ENCODE measurements around the gene CHRNG.
"Not testable (repeated sequence)": the region's sequence is repeated elsewhere in the genome, so short reads cannot be mapped to it uniquely, and the experiment has no call there.

CHRNG gene

DNA sequence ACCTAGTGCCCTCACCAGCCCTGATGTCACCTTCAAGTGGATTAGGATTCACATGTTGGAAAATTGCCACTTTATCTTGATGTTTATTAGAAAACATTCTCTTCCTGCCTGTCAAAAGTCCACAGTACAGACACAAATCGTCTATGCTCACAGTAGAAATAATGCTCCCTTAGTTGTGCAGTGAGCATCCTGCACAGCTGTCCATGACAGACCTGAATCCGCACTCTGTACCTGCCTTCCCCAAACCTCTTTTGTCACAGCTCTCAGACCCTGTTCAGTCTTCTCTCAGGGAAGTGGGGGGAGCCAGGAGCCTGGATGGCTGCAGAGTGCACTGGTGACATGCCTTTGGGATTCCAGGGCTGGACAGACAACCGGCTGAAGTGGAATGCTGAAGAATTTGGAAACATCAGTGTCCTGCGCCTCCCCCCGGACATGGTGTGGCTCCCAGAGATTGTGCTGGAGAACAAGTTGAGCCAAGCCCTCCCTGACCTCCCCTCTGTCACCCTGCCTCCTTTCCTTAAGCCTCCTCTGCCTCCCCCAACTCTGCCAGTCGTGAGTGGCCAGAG, 11.5 kb upstream of the CHRNG start:
- no peak for DNase-seq (ENCODE audit: low read depth in 1 of 2, low spot score in 1 of 2)

DNA sequence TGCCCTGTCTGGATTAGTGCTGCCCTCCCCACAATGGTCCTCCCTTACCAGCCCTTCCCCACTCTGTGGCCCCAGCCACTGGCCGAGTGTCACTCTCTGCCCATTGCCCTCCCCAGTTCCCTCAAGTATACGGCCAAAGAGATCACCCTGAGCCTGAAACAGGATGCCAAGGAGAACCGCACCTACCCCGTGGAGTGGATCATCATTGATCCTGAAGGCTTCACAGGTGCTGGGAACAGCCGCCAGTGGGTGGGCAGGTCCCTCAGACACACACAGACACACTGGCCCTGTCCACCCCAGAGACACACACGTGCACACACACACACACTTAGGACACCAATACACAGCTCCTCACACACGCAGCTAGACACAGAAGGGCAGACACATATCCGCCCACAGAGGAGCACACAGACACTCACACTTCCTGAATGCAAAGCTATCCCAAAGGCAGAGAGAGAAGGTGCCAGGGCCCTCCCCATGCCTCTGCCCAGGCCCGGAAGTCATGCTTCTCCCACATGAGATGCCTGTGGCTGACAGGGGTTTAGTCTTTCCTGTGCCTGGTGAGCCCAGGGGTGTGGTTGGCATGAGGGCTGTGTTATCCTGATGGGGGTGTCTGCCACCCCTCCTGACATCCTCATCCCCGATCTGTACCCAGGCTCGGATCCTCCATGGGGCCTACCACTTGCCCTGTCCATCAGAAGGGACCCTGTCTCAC, 10.6 kb upstream of the CHRNG start:
- no peak for DNase-seq (ENCODE audit: low read depth in 1 of 2, low spot score in 1 of 2)

DNA sequence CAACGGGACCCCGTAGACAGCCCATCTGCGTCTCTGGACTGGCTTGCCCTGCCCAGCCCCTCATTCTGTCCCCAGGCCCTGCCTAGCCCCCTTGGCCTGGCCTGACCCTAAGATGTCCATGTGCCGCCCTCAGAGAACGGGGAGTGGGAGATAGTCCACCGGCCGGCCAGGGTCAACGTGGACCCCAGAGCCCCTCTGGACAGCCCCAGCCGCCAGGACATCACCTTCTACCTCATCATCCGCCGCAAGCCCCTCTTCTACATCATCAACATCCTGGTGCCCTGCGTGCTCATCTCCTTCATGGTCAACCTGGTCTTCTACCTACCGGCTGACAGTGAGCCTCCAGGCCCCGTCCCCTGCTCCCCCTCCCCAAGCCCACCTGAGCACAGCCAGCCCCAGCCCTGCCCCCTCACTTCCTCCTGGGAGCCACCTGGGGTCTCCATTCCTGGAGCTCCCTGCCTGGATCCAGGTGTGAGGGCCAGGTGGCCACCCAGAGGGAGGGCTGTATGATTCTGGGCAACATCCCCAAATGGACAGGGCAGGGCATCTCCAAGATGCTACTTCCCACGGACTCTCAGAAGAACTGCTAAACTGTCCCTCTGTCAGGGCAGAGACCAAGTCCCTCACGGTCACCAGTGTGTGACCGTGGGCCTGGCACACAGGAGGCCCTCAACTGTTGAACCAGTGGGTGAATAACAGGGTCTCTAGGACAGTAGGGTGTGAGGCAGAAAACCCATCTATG, 9.5 kb upstream of the CHRNG start:
- no peak for DNase-seq (ENCODE audit: low read depth in 1 of 2, low spot score in 1 of 2)

DNA sequence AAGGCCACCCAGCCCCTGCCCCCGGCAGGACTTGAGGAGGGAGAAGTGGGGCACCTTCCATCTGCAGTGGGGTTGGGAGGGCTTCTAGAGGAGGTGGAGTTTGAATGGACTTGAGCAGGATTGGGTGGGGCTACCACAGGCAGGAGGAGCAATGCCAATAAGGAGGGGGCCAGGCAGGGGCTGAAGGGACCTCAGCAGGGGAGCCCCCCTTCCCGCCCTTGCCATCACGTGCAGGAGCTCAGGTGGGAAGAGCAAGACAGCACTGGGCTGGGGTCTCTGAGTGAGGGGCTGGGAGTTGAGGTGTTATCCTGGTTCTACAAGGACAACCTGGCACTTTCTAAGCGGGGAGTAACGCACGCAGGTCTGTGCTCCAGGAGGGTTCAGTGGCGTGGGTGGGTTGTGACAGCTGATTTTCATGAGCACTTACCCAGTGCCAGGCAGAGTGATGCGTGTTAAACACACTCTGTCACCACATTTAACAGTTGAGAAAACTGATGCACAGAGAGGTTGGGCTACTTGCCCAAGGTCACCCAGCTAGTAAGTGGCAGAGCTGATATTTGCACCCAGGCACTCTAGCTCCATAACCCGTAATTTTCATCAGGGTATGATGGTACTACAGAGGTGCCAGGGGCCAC, 8.7 kb upstream of the CHRNG start:
- DNase-seq (ENCODE audit: low read depth in 1 of 2, low spot score in 1 of 2): no peak

DNA sequence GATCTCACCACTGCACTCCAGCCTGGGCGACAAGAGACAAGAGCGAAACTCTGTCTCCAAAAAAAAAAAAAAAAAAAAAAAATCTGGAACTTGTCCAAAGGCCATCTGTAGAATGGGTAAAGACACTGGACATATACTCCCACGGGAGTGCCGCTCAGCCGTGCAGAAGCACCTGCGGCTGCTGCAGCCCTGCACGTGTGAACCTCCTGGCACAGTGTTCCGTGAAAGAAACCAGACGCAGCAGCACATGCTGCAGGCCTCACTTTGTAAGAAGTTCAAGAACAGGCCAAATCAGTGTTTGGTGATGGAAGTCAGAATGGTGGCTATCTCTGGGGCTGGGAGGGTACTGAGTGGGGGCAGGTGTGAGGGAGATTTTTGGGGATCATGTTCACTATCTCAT, 7.1 kb upstream of the CHRNG start:
- no peak for DNase-seq (ENCODE audit: low read depth in 1 of 2, low spot score in 1 of 2)

DNA sequence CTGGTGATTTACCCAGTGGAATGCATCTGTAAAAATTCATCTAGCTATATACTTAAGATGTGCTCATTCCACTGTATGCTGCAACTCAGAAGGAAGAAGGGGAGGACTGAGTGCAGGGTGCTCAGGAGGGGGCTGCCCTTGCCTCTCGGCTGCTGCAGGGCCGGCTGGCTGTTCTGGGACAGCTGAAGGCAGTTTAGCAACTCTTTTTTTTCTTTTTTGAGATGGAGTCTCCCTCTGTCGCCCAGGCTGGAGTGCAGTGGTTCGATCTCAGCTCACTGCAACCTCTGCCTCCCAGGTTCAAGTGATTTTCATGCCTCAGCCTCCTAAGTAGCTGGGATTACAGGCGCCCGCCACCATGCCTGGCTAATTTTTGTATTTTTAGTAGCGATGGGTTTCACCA, 6.7 kb upstream of the CHRNG start:
- DNase-seq (ENCODE audit: low read depth in 1 of 2, low spot score in 1 of 2): not testable (repeated sequence)

DNA sequence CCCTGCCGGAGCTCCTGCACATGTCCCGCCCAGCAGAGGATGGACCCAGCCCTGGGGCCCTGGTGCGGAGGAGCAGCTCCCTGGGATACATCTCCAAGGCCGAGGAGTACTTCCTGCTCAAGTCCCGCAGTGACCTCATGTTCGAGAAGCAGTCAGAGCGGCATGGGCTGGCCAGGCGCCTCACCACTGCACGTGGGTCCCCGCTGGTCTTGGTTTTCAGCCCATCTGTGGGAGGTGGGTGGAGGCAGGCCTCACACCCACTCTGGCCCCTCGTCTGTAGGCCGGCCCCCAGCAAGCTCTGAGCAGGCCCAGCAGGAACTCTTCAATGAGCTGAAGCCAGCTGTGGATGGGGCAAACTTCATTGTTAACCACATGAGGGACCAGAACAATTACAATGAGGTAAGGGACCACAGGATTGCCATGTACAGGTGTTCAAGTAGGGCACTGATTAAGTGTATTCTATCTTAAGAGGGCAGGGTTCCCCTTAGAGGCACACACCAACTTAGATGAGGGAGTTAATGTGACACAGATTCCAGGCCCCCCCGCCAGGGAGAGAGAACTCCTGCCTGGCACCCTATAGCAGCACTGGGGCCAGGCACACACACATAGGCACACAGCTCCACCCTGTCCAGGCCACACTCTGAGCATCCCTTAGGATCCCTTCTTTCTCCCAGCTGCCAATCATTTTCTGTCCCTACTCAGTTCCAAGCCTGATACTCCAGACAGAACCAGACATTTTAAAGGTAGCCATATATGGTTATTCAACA, 5.4 kb upstream of the CHRNG start:
- no peak for DNase-seq (ENCODE audit: low read depth in 1 of 2, low spot score in 1 of 2)

DNA sequence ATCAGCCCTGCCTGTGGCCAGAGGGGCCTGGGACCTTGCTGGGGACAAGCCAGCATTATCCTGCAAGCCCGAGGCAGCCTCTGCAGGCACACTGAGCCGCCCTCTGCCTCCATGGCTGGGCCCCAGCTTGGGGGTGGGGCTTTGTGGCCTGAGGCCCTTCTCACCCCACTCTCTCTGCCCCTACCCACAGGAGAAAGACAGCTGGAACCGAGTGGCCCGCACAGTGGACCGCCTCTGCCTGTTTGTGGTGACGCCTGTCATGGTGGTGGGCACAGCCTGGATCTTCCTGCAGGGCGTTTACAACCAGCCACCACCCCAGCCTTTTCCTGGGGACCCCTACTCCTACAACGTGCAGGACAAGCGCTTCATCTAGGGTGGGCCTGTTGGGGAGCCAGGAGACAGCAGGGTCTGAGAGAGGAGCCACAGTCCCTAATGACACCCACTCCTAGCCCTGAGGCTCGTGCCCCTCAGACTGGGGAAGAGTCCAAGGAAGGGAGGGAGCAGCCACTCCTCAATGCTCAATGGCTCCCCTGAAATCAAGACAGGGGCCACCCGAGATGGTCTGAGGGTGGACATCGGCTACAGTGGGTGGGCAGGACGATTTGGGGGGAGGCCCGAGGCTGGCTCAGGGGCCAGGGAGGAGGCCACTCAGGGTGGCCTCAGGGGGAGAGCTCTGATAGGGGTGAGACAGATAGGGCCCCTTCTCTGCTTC, 4.4 kb upstream of the CHRNG start:
- no peak for DNase-seq (ENCODE audit: low read depth in 1 of 2, low spot score in 1 of 2)

DNA sequence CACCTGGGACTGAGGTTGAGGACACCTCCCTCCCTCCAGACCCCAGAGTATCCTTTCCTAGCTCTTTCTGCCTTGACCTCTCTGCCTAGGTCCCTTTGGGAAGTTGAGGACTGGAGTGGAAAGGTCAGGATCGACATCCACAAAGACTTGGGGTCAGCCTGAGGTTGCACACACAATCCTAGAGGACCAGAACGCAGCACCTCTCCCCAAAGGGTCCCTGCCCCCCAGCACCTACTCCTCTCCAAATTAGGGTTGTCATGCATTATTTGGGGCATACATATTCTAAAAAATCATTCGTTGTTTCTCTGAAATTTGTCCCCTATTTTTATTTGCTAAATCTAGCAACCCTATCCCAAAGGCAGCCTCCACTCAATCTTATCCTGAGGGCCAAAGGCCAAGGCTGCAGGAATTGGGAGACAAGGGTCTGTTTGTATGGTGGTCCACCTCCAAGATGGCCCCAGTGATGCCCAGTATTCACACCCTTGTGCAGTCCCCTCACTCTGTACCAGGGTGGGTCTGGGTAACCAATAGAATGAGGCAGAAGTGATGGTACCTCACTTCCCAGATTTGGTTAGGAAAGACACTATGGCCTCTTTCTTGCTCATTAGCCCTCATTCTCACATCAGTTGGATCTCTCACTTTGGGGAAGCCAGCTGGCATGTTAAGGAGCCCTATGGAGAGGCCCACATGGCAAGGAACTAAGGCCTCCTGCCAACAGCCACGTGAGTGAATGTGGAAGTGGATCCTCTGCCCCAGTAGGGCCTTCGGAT, 3.5 kb upstream of the CHRNG start:
- no peak for DNase-seq (ENCODE audit: low read depth in 1 of 2, low spot score in 1 of 2)

DNA sequence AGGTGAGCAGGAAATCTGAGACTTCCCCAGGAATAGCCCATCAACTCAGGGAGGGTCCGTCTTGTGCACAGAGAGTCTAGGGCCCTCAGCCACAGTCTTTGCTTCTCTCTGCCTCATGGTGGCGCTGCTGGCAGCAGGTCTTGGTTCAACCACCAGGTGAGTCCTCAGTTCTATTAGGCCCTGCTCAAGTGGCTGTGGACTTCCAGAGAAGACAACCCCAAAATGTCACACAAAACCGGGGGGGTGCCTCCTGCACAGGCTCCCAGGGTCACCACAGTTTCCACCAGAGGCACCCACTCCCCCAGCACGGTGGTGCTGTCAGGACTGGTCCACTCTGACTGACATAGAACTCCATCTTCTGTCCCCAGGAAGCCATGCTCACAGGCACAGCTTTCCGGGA, 2.4 kb upstream of the CHRNG start:
- no peak for DNase-seq (ENCODE audit: low read depth in 1 of 2, low spot score in 1 of 2)

DNA sequence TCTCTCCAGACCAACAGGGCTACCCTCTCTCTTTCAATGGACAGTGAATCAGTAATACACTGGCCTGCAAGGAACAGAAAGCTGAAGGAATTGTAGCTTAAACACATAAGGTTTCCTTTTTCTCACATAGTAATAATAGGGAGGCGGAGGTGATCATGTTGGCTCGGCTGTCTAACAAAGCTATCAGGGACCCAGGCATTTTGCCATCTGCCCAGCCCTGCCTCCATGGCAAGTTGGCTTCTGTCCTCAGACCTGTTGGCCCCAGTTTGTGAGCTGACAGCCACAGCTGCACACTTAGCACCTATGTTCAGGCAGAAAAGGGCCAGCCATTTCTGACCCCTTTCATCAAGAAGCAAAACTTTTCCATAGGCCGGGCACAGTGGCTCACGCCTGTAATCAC, 2.0 kb upstream of the CHRNG start:
- DNase-seq (ENCODE audit: low read depth in 1 of 2, low spot score in 1 of 2): no peak

DNA sequence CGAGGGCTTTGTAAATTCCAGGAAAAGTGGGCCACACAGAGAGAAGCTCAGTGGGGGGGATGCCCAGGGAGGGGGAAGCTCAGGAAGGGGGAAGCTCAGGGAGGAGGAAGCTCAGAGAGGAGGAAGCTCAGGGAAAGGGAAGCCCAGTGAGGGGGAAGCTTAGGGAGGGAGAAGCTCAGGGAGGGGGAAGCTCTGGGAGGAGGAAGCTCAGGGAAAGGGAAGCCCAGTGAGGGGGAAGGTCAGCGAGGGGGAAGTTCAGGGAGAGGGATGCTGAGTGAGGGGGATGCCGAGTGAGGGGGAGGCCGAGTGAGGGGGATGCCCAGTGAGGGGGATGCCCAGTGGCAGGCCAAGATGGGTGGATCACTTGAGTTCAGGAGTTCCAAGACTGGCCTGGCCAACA, 821 bp upstream of the CHRNG start:
- no peak for DNase-seq (ENCODE audit: low read depth in 1 of 2, low spot score in 1 of 2)

DNA sequence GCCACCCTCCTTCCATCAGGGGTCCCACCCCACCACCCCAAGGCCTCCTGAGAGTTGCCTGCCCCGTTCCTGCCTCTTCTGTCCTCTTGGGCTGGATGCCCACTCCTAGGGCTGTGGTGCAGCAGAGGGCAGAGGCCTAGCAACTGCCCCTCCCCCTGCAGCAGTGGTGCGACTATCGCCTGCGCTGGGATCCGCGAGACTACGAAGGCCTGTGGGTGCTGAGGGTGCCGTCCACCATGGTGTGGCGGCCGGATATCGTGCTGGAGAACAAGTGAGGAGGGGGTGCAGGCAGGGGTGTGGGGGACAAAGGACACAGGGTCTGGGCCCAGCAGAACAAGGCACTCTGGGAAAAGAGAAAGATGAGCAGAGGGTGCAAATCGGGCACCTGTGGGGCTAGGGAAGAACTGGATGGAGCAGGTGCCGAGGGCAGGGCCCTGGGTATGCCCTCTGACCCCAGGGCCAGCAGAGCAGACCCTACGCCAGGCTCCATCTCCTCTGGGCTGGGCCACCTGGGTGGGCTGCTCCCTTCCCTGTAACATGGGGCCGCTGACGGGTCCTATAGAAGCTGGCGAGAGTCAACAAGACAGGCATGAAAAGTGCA, 1.0 kb downstream of the CHRNG start:
- DNase-seq (ENCODE audit: low read depth in 1 of 2, low spot score in 1 of 2): no peak

DNA sequence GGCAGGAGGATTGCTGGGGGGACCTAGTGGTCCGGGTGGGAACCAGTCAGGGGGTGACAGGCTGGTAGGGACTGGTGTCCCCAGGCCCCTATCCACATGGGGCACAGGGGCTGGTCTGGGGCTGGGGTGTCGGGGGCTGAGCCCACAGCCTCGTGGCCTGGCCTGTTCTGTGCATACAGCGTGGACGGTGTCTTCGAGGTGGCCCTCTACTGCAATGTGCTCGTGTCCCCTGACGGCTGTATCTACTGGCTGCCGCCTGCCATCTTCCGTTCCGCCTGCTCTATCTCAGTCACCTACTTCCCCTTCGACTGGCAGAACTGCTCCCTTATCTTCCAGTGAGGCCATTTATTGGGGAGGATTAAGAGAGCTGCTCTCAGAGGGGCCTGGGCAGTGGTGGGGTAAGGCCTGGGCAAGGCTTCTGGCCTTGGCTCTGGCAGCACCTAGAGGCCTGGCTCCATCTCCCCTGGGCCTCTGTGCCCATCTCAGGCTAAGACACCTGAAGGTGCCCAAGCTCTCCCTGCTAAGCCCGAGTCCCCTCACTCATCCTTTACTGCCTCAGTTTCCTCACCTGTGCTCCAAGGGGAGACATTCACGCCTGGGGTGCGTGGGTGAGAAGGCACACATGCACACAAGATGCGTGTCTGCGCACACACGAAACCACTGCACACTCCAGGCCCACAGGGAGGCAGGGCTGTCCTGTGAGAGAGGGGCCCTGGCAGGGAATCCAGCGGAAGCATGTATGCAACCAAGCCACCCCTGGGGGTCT, 1.9 kb downstream of the CHRNG start:
- DNase-seq (ENCODE audit: low read depth in 1 of 2, low spot score in 1 of 2): no peak

DNA sequence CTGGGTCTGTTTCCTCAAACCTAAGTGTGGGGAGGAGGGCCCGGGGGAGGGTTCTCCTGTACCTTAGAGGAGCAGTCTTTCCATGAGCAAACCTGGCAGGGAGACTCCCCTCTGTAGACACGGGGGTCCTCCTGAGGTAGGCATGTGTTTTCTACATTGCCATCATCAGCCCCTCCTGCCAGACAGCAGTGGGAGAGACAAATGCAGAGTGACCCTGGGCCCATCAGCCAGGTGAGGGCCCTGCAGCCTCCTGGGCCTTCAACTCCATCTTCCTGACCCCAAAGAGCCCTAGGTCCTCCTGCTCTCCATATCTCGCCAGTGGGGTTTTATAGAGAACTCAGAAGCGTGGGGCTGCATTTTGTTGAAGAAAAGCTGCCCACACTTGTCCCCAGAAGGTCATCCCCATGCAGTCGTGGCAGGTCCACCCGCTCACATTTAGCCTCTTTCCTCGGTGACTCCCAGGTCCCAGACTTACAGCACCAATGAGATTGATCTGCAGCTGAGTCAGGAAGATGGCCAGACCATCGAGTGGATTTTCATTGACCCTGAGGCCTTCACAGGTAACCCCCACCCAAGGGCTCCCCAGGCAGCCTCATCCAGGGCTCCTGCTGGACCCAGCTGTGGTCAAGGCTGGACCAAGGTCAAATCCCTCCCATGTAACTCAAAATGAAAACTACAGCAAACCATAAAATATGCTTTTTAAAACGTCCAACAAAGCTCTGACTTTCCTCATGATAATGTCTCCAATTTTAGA, 2.6 kb downstream of the CHRNG start:
- DNase-seq (ENCODE audit: low read depth in 1 of 2, low spot score in 1 of 2): no peak

DNA sequence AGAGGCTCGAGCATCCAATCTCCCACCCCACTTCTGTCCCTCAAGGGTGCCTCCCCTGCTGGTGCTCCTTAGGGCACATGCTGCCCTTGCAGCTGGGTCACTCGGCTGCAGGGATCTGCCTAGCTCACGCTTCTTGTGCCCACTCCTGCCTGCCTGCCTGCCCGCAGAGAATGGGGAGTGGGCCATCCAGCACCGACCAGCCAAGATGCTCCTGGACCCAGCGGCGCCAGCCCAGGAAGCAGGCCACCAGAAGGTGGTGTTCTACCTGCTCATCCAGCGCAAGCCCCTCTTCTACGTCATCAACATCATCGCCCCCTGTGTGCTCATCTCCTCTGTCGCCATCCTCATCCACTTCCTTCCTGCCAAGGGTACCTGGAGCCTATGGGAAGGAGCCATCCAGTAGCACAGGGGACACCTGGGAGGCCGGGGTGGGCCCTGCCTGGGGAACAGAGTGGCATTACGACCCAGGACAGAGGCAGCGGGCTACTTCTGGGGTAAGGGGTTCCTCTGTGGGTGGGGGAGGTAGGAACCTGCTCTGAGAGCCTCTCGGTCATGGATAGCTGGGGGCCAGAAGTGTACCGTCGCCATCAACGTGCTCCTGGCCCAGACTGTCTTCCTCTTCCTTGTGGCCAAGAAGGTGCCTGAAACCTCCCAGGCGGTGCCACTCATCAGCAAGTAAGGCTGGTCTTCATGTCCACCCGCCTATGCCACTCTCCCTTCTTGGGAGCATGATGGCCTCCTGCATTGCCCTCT, 3.4 kb downstream of the CHRNG start:
- DNase-seq (ENCODE audit: low read depth in 1 of 2, low spot score in 1 of 2): no peak

DNA sequence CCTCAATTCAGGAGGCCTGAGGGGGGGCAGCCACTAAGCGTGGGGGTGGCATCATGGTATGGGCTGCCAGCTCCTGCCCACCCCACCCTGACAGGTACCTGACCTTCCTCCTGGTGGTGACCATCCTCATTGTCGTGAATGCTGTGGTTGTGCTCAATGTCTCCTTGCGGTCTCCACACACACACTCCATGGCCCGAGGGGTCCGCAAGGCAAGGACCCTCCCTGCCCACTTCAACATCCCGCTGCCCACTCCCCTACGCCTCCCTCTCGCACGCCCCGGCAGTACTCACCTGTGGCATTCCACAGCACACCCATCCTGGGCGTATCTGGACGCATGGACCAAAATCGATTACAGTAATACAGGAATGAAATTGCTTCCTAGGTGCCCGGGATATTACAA, 4.0 kb downstream of the CHRNG start:
- no peak for DNase-seq (ENCODE audit: low read depth in 1 of 2, low spot score in 1 of 2)

All from activated CD4-positive, alpha-beta T cell treated with anti-CD3 and anti-CD28 coated beads, Interleukin-2, amount 50 U/mL, for 24 hours (primary cell).